ENCODE data around the gene MME. TPM values are rescaled to one million over a fixed set of nuclear protein-coding genes. Genes with fewer than 3 reads are reported as not detected.

Gene MME
- total RNA-seq, 2 experiments from 2014 or later = 0.06 to 0.17 TPM

GRCh38 chr3:155228676-155229075 is 148.6 kb downstream of the MME start:
- Mint-ChIP-seq H3K27ac (no peak overlapping the region), H3K4me3 (no peak overlapping the region)
- ATAC-seq (ENCODE audit: low read depth) = no peak

DNA sequence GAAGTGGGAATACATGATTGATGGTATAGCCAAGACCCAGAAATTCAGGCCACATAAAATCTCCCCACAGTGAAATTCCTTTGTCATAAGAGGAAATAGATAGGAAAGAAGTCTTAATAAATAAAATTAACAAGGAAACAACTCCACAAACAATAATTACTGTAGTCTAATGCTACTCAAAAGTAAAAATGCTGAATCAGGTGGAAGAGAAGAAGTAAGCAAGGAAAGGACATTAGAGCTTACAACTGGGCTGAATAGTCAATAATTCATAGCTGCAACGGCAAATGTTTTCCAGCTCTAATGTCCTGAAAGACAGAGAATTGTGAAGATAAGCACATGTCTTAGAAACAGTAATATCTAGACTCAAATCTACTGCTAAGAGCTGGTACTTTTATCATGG is 149.0 kb downstream of the MME start:
- Mint-ChIP-seq H3K36me3 (no peaks in the 10 kb centered on the region), H3K4me1 (no peaks in the 10 kb centered on the region), H3K9me3 (no peaks in the 10 kb centered on the region), H3K27ac (no peak overlapping the region), H3K27me3 (peaks cover 2% of the 10 kb centered on the region), H3K4me3 (no peak overlapping the region)
- ATAC-seq (ENCODE audit: low read depth) = no peak
- no peak for DNase-seq
- POLR2A ChIA-PET = no interaction called here

More at GRCh38 chr3:155228676-155229075, 148.6 kb downstream of the MME start:
- Mint-ChIP-seq H3K4me1 (no peaks in the 10 kb centered on the region), H3K27me3 (peaks cover 2% of the 10 kb centered on the region), H3K9me3 (no peaks in the 10 kb centered on the region), H3K36me3 (no peaks in the 10 kb centered on the region)
- no peak for DNase-seq
- POLR2A ChIA-PET = no interaction called here

- POLR2A ChIA-PET = no interaction called here
- H3K27me3 Mint-ChIP-seq = peaks cover 2% of the 10 kb centered on the region
- no peak for DNase-seq
These were observed 150.3 kb downstream of the MME start for GRCh38 chr3:155230382-155230781.

GRCh38 chr3:155231792-155232191 is 151.7 kb downstream of the MME start:
- no peaks in the 10 kb centered on the region for H3K4me1 Mint-ChIP-seq
- H3K27ac Mint-ChIP-seq = no peak overlapping the region
- no peaks in the 10 kb centered on the region for H3K36me3 Mint-ChIP-seq
- ATAC-seq (ENCODE audit: low read depth) (no peak), DNase-seq (no peak)
- no peak overlapping the region for H3K4me3 Mint-ChIP-seq
- peaks cover 2% of the 10 kb centered on the region for H3K27me3 Mint-ChIP-seq
- POLR2A ChIA-PET = no interaction called here
- no peaks in the 10 kb centered on the region for H3K9me3 Mint-ChIP-seq

More at GRCh38 chr3:155230382-155230781, 150.3 kb downstream of the MME start:
- no peak overlapping the region for H3K27ac Mint-ChIP-seq
- no peaks in the 10 kb centered on the region for H3K36me3 Mint-ChIP-seq
- H3K4me3 Mint-ChIP-seq = no peak overlapping the region
- H3K9me3 Mint-ChIP-seq = no peaks in the 10 kb centered on the region
- ATAC-seq (ENCODE audit: low read depth) = no peak
- H3K4me1 Mint-ChIP-seq = no peaks in the 10 kb centered on the region

- H3K36me3 Mint-ChIP-seq = no peaks in the 10 kb centered on the region
- H3K4me1 Mint-ChIP-seq = no peaks in the 10 kb centered on the region
- ATAC-seq (ENCODE audit: low read depth) (no peak), DNase-seq (no peak)
- no peaks in the 10 kb centered on the region for H3K9me3 Mint-ChIP-seq
- peaks cover 2% of the 10 kb centered on the region for H3K27me3 Mint-ChIP-seq
- no peak overlapping the region for H3K4me3 Mint-ChIP-seq
- POLR2A ChIA-PET = no interaction called here
- H3K27ac Mint-ChIP-seq = no peak overlapping the region
These were observed 152.5 kb downstream of the MME start for GRCh38 chr3:155232605-155233004.

GRCh38 chr3:155233213-155233612 is 153.1 kb downstream of the MME start:
- Mint-ChIP-seq H3K9me3 (peaks cover 1% of the 10 kb centered on the region), H3K4me1 (no peaks in the 10 kb centered on the region), H3K36me3 (no peaks in the 10 kb centered on the region), H3K4me3 (no peak overlapping the region), H3K27ac (no peak overlapping the region), H3K27me3 (peaks cover 2% of the 10 kb centered on the region)
- ATAC-seq (ENCODE audit: low read depth) (no peak), DNase-seq (no peak)
- POLR2A ChIA-PET = no interaction called here

Other genes starting within 250 kb of the MME start
- not detected for gene STRIT1, start 213.4 kb downstream of the MME start, total RNA-seq

Data from activated naive CD8-positive, alpha-beta T cell treated with anti-CD3 and anti-CD28 coated beads, Interleukin-2, amount 10 ng/mL, durations not matched to agents 7 days and 5 days (primary cell).